Measurements from ENCODE around the gene FOXB2.
"Not testable (repeated sequence)": the region's sequence is repeated elsewhere in the genome, so short reads cannot be mapped to it uniquely, and the experiment has no call there.

Gene FOXB2

GRCh38 chr9:77016526-77017504 lies 2.6 kb upstream of the FOXB2 start:
- DNase-seq, result no peak

- DNase-seq, result no peak
Measured at GRCh38 chr9:77017505-77017894, 2.0 kb upstream of the FOXB2 start.

- DNase-seq, result no peak
Measured at GRCh38 chr9:77018058-77018968, 1.1 kb upstream of the FOXB2 start.

- DNase-seq, result no peak
Measured at GRCh38 chr9:77018969-77019235, 553 bp upstream of the FOXB2 start.

GRCh38 chr9:77019926-77020412 lies 514 bp downstream of the FOXB2 start:
- no peak for DNase-seq

GRCh38 chr9:77020413-77021290 lies 1.2 kb downstream of the FOXB2 start:
- no peak for DNase-seq

GRCh38 chr9:77021291-77021894 lies 1.9 kb downstream of the FOXB2 start:
- DNase-seq, result no peak

- DNase-seq, result no peak
Measured at GRCh38 chr9:77021922-77022782, 2.7 kb downstream of the FOXB2 start.

GRCh38 chr9:77022783-77023440 lies 3.5 kb downstream of the FOXB2 start:
- DNase-seq, result no peak

GRCh38 chr9:77023726-77024125 lies 4.3 kb downstream of the FOXB2 start:
- DNase-seq, result no peak

GRCh38 chr9:77024776-77025545 lies 5.5 kb downstream of the FOXB2 start:
- DNase-seq, result no peak

- DNase-seq, result no peak
Measured at GRCh38 chr9:77028478-77028877, 9.0 kb downstream of the FOXB2 start.

GRCh38 chr9:77030045-77030444 lies 10.6 kb downstream of the FOXB2 start:
- no peak for DNase-seq

- no peak for DNase-seq
Measured at GRCh38 chr9:77038281-77039036, 19.0 kb downstream of the FOXB2 start.

GRCh38 chr9:77040340-77040739 lies 20.9 kb downstream of the FOXB2 start:
- no peak for DNase-seq

- not testable (repeated sequence) for DNase-seq
Measured at GRCh38 chr9:77043743-77044142, 24.3 kb downstream of the FOXB2 start.

- DNase-seq, result not testable (repeated sequence)
Measured at GRCh38 chr9:77060681-77061080, 41.2 kb downstream of the FOXB2 start.

- no peak for DNase-seq
Measured at GRCh38 chr9:77063645-77064285, 44.3 kb downstream of the FOXB2 start.

GRCh38 chr9:77066388-77066787 lies 46.9 kb downstream of the FOXB2 start:
- no peak for DNase-seq

All from activated CD4-positive, alpha-beta T cell treated with anti-CD3 and anti-CD28 coated beads, Interleukin-2, amount 50 U/mL, for 16 hours (primary cell).